GM18505 (cell line): ENCODE measurements around the gene PON1.

Experiments
- ATAC-seq: cut with Tn5 transposase; IDR thresholded peaks from one replicate; pipeline ENCODE4 v1.9.1; 2021; ENCODE audit not compliant: unreplicated experiment
- POLR2A ChIP-seq: IDR thresholded peaks from 4 replicates; pipeline ENCODE4 v1.6.1; 2011; ENCODE audit warnings: borderline replicate concordance; ENCODE audit not compliant: insufficient read depth, insufficient read length; ENCODE audit errors: extremely low read depth

PON1 gene

DNA sequence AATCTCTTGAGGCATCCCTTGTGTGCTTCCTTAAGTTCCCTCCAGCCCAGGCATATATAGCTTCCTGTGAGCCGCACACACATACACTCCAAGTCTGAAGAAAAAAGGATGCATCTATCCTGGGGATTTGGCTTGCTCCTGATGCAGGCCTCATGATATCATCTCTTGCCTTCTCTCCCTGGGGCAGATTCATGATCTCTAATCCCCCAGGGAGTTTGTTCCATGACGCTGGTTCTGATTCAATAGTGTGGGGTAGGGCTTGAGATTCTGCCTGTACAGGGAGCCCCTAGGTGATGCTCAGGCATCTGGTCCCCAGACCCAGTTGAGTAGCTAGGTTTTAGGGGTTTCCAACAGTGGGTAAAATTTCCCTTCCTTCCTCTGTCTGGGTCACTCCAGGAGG, 1.5 kb downstream of the PON1 start:
- TF ChIP-seq POLR2A: no peak
- no peak for ATAC-seq

DNA sequence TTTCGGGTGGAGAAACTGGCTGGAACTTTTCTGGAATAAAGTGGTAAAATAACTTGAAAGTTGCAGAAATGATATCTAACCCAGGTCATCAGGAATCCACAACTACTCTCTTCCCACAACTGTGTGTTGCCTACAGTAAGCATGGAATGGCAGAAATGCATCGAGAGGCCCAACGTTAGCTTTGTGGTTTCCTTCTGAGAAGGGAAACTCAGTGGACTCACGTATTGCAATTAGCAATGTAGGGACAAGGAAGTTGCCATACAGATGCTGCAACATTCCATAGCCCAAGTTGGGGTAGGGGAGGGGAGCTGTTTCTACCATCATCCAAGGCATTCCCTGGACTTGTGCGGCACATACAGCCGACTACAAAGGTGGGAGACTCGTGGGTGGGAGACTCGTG, 1.9 kb downstream of the PON1 start:
- ATAC-seq: no peak
- TF ChIP-seq POLR2A: no peak

DNA sequence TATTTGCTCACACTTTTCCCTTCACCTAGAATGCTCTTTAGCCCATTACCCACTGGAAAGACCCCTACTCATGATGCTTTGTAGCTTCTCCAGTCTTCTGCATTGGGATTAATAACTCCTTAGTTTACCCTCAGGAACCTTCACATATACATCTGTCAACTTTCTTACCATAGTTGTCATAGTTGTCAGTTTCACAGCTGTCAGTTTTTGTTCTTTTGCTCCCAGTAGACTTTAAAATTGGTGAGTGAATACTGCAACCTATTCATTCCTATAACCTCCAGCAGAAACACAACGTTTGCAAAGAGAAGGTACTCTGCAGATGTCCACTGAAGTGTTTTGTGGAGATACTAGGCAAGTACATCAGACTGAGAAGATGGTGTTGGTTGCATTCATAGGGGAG, 2.6 kb downstream of the PON1 start:
- TF ChIP-seq POLR2A: no peak
- no peak for ATAC-seq

DNA sequence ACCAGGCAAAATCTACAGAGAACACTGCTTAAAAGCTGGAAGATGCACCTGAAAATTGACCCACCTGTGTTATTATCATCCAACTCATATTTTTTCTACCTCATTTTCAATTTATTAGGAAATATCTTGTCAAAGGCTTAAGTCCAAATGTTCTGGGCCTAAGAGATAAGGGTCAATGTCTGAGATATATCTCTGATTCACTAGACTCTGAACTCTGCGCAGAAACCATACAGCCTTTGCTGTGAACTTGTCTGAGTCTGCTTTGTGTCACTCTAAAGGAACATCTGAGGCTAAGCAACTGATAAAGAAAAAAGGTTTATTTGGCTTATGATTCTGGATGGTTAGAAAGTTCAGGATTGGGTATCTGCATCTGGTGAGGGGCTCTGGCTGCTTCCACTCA, 3.7 kb downstream of the PON1 start:
- TF ChIP-seq POLR2A: no peak

DNA sequence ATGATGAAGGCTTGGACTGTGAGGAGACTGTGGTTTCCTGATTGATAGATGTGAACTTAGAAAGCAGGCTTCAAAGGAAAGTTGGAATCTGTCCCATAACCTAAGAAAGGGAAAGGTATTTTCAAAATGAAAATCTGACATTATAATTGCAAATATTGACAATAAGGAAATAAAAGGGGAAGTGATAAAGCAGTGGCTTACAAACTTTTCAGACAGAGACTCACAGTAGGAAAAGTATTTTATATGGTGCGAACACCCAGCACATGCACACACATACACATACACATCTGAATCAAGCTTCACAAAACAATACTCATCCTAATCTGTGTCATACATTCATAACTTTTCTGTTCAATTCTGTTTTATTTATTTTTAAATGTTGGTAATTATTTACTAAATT, 4.8 kb downstream of the PON1 start:
- TF ChIP-seq POLR2A: no peak
- no peak for ATAC-seq

More for the DNA sequence above, 3.7 kb downstream of the PON1 start:
- ATAC-seq: no peak

DNA sequence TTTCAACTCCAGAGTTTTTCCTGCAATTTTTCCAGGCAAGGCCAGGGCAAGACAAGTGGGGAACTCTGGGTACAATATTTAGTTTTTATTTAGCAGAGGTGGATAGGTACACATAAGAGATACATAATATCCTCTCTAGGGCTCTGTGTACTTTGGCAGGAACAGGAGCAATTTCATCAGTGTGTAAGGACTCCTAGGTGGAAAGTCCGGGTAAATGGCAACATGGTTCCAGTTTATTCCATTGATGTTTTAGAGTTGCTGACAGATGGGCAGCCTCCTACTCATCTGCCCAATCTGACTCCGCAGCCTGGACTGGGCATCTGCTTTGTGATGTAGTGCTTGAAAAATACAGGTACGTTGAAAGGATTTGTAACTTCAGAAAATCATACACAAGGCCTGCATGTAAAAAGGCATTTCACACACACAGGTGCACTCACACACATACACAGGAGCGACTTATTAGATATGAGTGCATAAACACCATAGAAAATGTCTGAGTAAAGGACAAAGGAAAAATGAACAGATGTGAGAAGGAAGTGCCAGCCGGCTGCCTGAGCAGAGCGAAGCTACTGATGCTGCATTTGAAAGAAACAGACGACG, 5.7 kb downstream of the PON1 start:
- no peak for TF ChIP-seq POLR2A
- ATAC-seq: no peak

DNA sequence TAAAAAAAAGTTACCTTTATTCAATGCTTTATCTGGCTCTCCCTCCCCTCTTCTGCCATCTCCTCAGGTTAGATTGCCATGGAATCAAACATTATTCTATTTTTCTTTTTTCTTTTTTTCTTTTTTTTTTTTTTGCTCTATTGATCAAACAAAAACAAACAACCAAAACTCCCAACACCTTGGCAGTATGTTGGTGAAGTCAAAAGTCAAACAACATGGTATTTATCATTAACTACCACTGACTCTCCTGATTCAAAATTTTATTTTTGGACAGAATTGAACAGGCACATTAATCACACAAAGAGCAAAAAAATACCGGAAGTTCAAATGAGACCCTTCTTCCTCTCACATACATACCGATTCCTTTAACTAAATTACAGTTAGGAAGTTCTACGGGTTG, 6.4 kb downstream of the PON1 start:
- no peak for ATAC-seq

DNA sequence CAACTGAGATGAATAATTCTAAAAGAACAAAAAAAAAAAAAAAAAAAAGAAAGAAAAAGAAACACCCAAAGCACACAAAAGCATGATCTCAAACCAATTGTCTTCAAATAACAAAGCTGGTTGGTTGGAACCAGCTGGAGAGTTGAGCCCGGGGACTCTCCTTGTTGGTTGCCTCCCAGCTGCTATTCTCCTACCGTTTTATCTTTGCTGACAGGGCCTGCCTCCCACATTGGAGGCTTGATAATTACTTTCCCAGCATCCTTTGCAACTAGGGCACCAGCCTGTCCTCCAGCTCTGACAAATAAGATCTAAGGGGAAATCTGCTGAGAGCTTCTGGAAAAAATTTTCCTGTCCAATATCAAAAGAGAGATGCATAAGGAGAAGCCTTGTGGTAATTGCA, 6.8 kb downstream of the PON1 start:
- no peak for TF ChIP-seq POLR2A
- no peak for ATAC-seq

More for the DNA sequence above, 6.4 kb downstream of the PON1 start:
- no peak for TF ChIP-seq POLR2A

DNA sequence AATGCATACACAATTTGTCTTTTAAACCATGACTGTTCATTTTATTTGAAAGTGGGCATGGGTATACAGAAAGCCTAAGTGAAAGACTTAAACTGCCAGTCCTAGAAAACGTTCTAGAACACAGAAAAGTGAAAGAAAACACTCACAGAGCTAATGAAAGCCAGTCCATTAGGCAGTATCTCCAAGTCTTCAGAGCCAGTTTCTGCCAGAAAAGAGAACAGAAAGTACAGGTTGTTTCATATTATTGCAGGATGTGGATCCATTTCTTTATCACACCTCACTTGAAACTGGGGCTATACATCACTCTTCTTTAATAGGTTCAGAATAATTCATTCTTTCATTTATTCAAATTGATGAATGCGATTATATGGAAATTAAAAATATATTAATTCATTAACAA, 7.7 kb downstream of the PON1 start:
- ATAC-seq: peak; percentile 92
- no peak for TF ChIP-seq POLR2A

DNA sequence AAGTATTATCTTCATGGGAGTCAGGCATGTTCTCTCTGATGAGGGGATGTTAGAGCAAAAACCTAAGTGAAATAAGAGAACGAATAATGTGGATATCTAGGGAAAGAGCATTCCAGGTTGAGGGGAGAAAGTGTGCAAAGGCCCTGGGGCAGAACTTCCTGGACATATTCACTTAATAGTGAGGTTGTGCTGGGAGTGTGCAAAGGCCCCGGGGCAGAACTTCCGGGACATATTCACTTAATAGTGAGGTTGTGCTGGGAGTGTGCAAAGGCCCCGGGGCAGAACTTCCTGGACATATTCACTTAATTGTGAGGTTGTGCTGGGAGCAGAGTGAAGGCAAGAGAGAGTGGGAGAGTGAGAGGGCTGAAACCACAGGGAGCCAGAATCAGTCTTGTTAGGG, 11.8 kb downstream of the PON1 start:
- TF ChIP-seq POLR2A: no peak
- ATAC-seq: no peak

DNA sequence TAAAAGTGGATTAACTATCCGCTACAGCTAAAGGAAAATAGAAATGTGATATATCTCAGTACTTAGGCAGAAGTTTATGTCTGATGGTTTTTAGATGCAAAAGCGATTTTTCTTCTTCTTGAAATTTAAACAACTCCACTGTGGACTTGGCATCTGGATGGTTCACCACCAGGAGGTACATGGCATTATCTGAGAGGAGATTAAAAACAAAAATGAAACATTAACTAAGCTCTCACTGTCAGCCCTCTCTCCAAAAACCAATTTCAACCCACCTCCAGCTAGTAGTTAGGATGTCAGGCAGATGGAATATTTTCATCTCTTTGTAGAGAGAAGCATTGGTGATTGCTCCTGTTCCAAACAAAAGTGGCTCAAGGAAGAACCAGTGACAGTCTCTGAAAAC, 12.9 kb downstream of the PON1 start:
- ATAC-seq: no peak
- TF ChIP-seq POLR2A: no peak

DNA sequence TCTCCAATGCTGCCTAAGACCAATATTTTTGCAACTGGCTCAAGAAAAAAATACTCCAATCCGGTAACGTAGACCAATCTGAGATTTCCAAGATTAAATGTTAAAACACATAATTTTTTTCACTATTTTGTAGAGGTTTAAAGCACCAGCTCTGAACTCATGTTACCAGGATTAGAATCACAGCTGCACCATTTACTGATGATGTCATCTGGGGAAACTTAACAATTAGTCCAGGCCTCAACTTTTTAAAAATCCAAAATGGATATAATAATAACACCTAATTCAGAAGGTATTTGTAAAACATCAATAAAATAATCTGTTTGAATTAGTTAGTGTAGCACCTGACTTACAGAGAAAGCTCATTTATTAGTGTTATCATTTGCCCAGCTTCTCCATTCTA, 14.4 kb downstream of the PON1 start:
- ATAC-seq: no peak

DNA sequence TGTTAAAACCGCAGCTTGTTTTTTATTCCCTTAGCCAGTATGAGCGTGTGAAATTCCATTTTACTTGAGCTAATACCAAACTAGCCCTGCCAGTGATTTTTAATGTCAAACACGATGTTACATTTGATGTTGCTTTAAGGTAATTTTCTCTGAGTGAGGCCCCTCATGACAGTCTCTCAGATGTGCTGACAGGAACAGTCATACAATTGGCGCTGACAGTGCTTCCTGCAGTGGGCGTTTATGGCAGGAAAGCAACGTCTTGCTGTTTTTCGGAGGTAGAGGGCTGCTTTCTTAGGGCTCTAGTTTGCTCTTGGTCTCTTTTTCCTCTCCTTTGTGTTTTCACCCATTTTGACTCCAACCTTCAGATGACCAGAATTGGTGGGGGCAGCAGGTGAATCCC, 19.3 kb downstream of the PON1 start:
- no peak for ATAC-seq
- TF ChIP-seq POLR2A: no peak

More for the DNA sequence above, 14.4 kb downstream of the PON1 start:
- no peak for TF ChIP-seq POLR2A

DNA sequence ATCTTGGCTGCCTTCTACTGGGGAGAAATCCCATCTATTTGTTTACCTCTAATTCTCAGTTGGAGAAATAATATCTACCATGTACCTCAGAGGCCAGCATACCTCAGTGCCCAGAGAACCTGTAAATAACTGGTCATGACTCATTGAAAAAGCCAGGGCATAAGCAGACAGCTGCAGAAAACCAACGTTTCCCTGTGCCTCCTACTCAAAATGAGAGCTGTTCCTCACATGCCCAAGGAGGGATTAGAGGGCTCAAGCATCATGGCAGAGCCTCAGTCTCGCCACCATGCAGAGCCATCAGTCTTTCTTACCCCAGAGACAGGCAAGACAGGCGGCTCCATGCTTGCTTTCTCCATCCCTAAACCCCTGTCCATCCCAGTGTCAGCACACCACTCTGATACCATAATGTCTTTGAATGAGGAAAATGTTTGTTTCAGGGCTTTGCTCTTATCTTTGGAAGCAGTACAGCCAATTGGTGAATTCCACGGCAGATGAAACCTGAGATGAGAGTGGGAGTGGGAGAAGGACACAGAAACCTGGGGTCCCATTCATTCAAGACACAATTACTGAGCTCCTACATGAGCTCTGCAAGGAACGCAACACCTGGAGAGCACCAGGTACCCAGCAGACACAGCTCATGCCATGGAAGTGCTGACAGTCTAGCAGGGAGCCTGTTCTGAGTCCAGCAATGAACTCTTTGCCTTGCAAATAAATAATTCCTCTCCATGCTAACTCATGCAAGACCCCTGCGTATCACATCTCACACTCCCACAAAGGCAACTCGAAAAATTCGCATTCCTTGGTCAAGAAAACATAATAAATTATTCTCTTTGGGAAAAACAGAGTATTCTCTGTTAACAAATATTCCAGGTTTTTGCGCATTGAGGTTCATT, 21.1 kb downstream of the PON1 start:
- TF ChIP-seq POLR2A: no peak
- ATAC-seq: no peak
